SK-N-SH (cell line): ENCODE data around the gene SLC7A1. TPM values are rescaled to one million over a fixed set of nuclear protein-coding genes. Genes with fewer than 3 reads are reported as not detected.

Experiments
- CTCF ChIA-PET: fragments of 300-600, 350-600 bp; formaldehyde crosslinking; extraction: SDS; loops from one replicate; lab custom pipeline; 2021; lab: Yijun Ruan, JAX
- POLR2A ChIA-PET: fragments of 350-600 bp; sonication (Branson Sonifier 250); formaldehyde crosslinking; extraction: SDS; loops from one replicate; lab custom pipeline; 2020; ENCODE audit warnings: antibody characterized with exemption, inconsistent platforms; lab: Yijun Ruan, JAX
- DNase-seq: peaks from one replicate; pipeline ENCODE4 v3.0.0; 2012
- H2AFZ ChIP-seq: fragments of 200-600 bp; sonication (generic); 2 replicates; pipeline ENCODE4 v1.8.1; 2016; ENCODE audit warnings: antibody characterized with exemption, mild to moderate bottlenecking, low read depth
- H3F3A ChIP-seq: fragments of 200-600 bp; sonication (generic); replicated peaks from 2 replicates; pipeline ENCODE3; 2016; ENCODE audit warnings: antibody characterized with exemption, mild to moderate bottlenecking; ENCODE audit not compliant: insufficient read depth
- H3K27ac ChIP-seq, 2 experiments: fragments of 200-500 bp in 1 of 2; fragments of 200-600 bp in 1 of 2; sonication (Bioruptor generic) in 1 of 2; sonication (generic), shearing (Covaris generic) in 1 of 2; 2 replicates each; pipeline versions ENCODE4 v1.5.1 to v1.6.1; 2014 to 2016; ENCODE audit warnings: low read depth in 2 of 2, inconsistent platforms in 1 of 2, low read length in 1 of 2, mild to moderate bottlenecking in 1 of 2, mixed read lengths in 1 of 2
- H3K27me3 ChIP-seq: fragments of 200-600 bp; sonication (generic), shearing (Covaris generic); 2 replicates; pipeline ENCODE4 v1.6.1; 2016; ENCODE audit warnings: mixed run types; ENCODE audit not compliant: insufficient read depth
- H3K36me3 ChIP-seq, 2 experiments: fragments of 200-500 bp in 1 of 2; fragments of 200-600 bp in 1 of 2; sonication (Bioruptor generic) in 1 of 2; sonication (generic) in 1 of 2; replicated peaks in 1 of 2; 2 replicates each; pipeline versions ENCODE3 to v1.5.1; 2014 to 2016; ENCODE audit warnings: low read length in 1 of 2, mild to moderate bottlenecking in 1 of 2; ENCODE audit not compliant: insufficient read depth in 2 of 2, control insufficient read depth in 1 of 2
- H3K4me1 ChIP-seq, 2 experiments: fragments of 200-500 bp in 1 of 2; fragments of 200-600 bp in 1 of 2; sonication (Bioruptor generic) in 1 of 2; sonication (generic), shearing (Covaris generic) in 1 of 2; 2 replicates each; pipeline versions ENCODE4 v1.5.1 to v1.6.1; 2014 to 2016; ENCODE audit warnings: low read depth in 1 of 2, low read length in 1 of 2, mixed run types in 1 of 2; ENCODE audit not compliant: insufficient read depth in 2 of 2, control insufficient read depth in 1 of 2
- H3K4me2 ChIP-seq: fragments of 200-600 bp; sonication (generic), shearing (Covaris generic); 2 replicates; pipeline ENCODE4 v1.6.1; 2017; ENCODE audit warnings: mixed run types
- H3K4me3 ChIP-seq, 2 experiments: fragments of 200-500 bp in 1 of 2; fragments of 200-600 bp in 1 of 2; sonication (Bioruptor generic) in 1 of 2; sonication (generic), shearing (Covaris generic) in 1 of 2; 2 replicates each; pipeline versions ENCODE4 v1.5.1 to v1.8.1; 2014 to 2016; ENCODE audit warnings: low read depth in 2 of 2, inconsistent platforms in 1 of 2, low read length in 1 of 2, mild to moderate bottlenecking in 1 of 2, mixed read lengths in 1 of 2, moderate library complexity in 1 of 2
- H3K79me2 ChIP-seq: fragments of 200-600 bp; sonication (generic); 2 replicates; pipeline ENCODE4 v1.8.1; 2017; ENCODE audit warnings: mild to moderate bottlenecking; ENCODE audit not compliant: insufficient read depth
- H3K9ac ChIP-seq: fragments of 200-600 bp; sonication (generic); 2 replicates; pipeline ENCODE4 v1.6.1; 2017; ENCODE audit warnings: mixed run types
- H3K9me2 ChIP-seq: fragments of 200-600 bp; sonication (generic); 2 replicates; pipeline ENCODE4 v1.6.1; 2017; ENCODE audit warnings: mixed run types
- H3K9me3 ChIP-seq: fragments of 200-600 bp; sonication (generic); 2 replicates; pipeline ENCODE4 v1.6.1; 2017; ENCODE audit warnings: mixed run types, mild to moderate bottlenecking, moderate library complexity
- H4K20me1 ChIP-seq: fragments of 200-600 bp; sonication (generic); 2 replicates; pipeline ENCODE4 v1.6.1; 2017; ENCODE audit warnings: mild to moderate bottlenecking, mixed run types; ENCODE audit not compliant: insufficient read depth
- CHD2 ChIP-seq: fragments of 150-350 bp; IDR thresholded peaks from 2 replicates; pipeline ENCODE4 v1.6.1; 2018; ENCODE audit warnings: low read length; ENCODE audit not compliant: partially characterized antibody
- ELF1 ChIP-seq: IDR thresholded peaks from 2 replicates; pipeline ENCODE4 v1.4.0; 2012
- EP300 ChIP-seq, 2 experiments: IDR thresholded peaks; 2 replicates each; pipeline versions ENCODE4 v1.4.0 to v1.6.1; 2012; ENCODE audit warnings: borderline replicate concordance in 1 of 2, low read depth in 1 of 2, low read length in 1 of 2
- FOSL2 ChIP-seq: IDR thresholded peaks from 2 replicates; pipeline ENCODE4 v1.4.0; 2012; ENCODE audit warnings: low read depth, mild to moderate bottlenecking, moderate library complexity, borderline replicate concordance
- FOXJ3 ChIP-seq: sonication (generic); formaldehyde crosslinking; IDR thresholded peaks from 2 replicates; pipeline ENCODE4 v1.5.1; 2020; ENCODE audit warnings: mild to moderate bottlenecking, missing genetic modification reagents
- FOXM1 ChIP-seq: IDR thresholded peaks from 2 replicates; pipeline ENCODE4 v1.4.0; 2012; ENCODE audit warnings: low read depth, mild to moderate bottlenecking
- GATA2 ChIP-seq: sonication (generic); formaldehyde crosslinking; IDR thresholded peaks from 2 replicates; pipeline ENCODE4 v1.5.0; 2020; ENCODE audit warnings: mild to moderate bottlenecking, missing genetic modification reagents
- JUND ChIP-seq: IDR thresholded peaks from 2 replicates; pipeline ENCODE4 v1.4.0; 2012
- MXI1 ChIP-seq: IDR thresholded peaks from 2 replicates; pipeline ENCODE4 v1.6.1; 2012; ENCODE audit warnings: mild to moderate bottlenecking, low read depth, low read length, improper control_type of control experiment
- POLR2AphosphoS5 ChIP-seq: IDR thresholded peaks from 2 replicates; pipeline ENCODE4 v1.6.1; 2012; ENCODE audit warnings: low read depth, low read length
- RAD21 ChIP-seq: IDR thresholded peaks from 2 replicates; pipeline ENCODE4 v1.6.1; 2012; ENCODE audit warnings: mild to moderate bottlenecking, low read length
- RFX5 ChIP-seq: IDR thresholded peaks from 2 replicates; pipeline ENCODE4 v1.6.1; 2012; ENCODE audit warnings: mild to moderate bottlenecking, improper control_type of control experiment, low read length
- RXRA ChIP-seq: IDR thresholded peaks from 2 replicates; pipeline ENCODE4 v1.4.0; 2012; ENCODE audit warnings: low read depth, mild to moderate bottlenecking, borderline replicate concordance
- SIN3A ChIP-seq: IDR thresholded peaks from 2 replicates; pipeline ENCODE4 v1.6.1; 2012; ENCODE audit warnings: low read depth, mild to moderate bottlenecking, low read length, moderate library complexity, borderline replicate concordance
- SMC3 ChIP-seq: IDR thresholded peaks from 2 replicates; pipeline ENCODE4 v1.6.1; 2012; ENCODE audit warnings: low read depth, low read length, improper control_type of control experiment
- TCF12 ChIP-seq: IDR thresholded peaks from 2 replicates; pipeline ENCODE4 v1.4.0; 2012
- TEAD4 ChIP-seq: IDR thresholded peaks from 2 replicates; pipeline ENCODE4 v1.4.0; 2012; ENCODE audit warnings: mild to moderate bottlenecking, borderline replicate concordance; ENCODE audit not compliant: insufficient read depth
- WGBS: methylation state at CpG from one replicate; pipeline ENCODE4 v1.1.6; 2017; ENCODE audit warnings: low lambda C conversion rate; 5-methylcytosine and 5-hydroxymethylcytosine counted together
- polyA plus RNA-seq, 3 experiments: library from polyadenylated mRNA; depleted of rRNA; stranded (reverse); fragments of >200 nt; gene quantifications; 2 replicates each; pipeline ENCODE4 v1.2.3, GENCODE V29; 2012
- TF ChIP-seq, protein P1 (sequence below): IDR thresholded peaks from 2 replicates; pipeline ENCODE4 v1.4.0; 2012; ENCODE audit warnings: low read depth, borderline replicate concordance
- TF ChIP-seq, protein P2 (sequence below): IDR thresholded peaks from 2 replicates; pipeline ENCODE4 v1.4.0; 2012; ENCODE audit warnings: low read depth, borderline replicate concordance
- TF ChIP-seq, protein P3 (sequence below): fragments of 150-350 bp; IDR thresholded peaks from 2 replicates; pipeline ENCODE4 v1.6.1; 2017; ENCODE audit warnings: antibody characterized with exemption, low read length, low read depth, borderline replicate concordance

SLC7A1 gene
- polyA plus RNA-seq, 1 of the 3 experiments (the other 2 are of a cell fraction), result 14.0 TPM

DNA sequence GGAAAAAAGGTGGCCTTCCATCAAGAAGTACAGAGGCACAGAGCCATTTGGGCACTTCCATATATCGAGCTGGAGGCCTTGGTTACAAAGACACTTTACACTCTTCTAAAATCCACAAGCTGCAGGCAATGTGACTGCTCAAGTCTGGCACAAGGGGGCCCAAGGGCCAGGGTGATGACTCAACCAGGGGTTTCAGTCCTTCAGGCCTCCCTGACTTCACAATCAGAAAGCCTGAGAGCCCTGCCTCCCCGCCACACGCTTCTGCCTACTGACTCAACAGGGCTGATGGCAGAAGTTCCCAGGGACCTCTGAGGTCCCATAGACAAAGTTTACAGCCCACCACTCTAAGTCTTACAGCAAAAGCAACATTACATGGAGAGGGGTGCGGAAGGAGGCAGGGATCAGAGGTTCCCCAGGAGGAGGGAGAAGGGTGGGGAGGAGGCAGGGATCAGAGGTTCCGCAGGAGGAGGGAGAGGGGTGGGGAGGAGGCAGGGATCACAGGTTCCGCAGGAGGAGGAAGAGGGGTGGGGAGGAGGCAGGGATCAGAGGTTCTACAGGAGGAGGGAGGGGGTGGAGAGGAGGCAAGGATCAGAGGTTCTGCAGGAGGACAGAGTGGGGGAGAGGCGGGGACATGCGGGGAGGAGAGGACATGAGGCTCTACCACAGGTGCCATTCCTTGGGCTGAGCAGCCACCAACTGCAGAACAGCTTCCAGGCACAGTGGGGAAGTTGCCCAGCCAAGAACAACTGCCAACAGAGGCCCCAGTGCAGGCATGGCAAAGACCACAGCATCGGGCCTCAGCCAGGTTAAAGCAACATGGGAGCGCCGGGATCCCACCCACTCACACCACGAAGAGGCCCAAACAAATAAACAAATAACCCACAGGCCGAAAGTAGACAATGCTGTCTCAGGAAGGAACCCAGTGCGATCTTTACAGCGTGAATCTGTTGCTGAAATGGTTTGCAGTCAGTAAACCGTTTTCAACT, 52.0 kb downstream of the SLC7A1 start:
- H3K9ac ChIP-seq, result no peak overlapping the region
- no peaks in the 10 kb centered on the region for H3K9me2 ChIP-seq
- DNase-seq, result no peak
- H3K36me3 ChIP-seq, result peaks cover 5 to 7% of the 10 kb centered on the region in 2 experiments
- H3K79me2 ChIP-seq, result peaks cover 96% of the 10 kb centered on the region
- peaks cover 56% of the 10 kb centered on the region for H4K20me1 ChIP-seq
- 91% methylated on average over 16 of the region's 16 CpGs for WGBS
- no peak overlapping the region for H3K27ac ChIP-seq
- ChIA-PET POLR2A (no interaction called here), CTCF (interaction anchor here (0.8 kb wide), 1 partner anchor 447 kb away, joined by 3 read pairs; no protein-coding TSS in a partner anchor)
- no peak overlapping the region for H2AFZ ChIP-seq
- H3K9me3 ChIP-seq, result no peaks in the 10 kb centered on the region
- H3K4me2 ChIP-seq, result no peak overlapping the region
- peaks cover 0 to 3% of the 10 kb centered on the region in 2 experiments; a peak in 1 of 4 replicates for H3K4me1 ChIP-seq
- H3F3A ChIP-seq, result peaks cover 3% of the 10 kb centered on the region
- TF ChIP-seq POLR2AphosphoS5 (no peak), TCF12 (no peak), FOSL2 (peak; percentile 38)
- H3K27me3 ChIP-seq, result no peaks in the 10 kb centered on the region
- no peak overlapping the region for H3K4me3 ChIP-seq

DNA sequence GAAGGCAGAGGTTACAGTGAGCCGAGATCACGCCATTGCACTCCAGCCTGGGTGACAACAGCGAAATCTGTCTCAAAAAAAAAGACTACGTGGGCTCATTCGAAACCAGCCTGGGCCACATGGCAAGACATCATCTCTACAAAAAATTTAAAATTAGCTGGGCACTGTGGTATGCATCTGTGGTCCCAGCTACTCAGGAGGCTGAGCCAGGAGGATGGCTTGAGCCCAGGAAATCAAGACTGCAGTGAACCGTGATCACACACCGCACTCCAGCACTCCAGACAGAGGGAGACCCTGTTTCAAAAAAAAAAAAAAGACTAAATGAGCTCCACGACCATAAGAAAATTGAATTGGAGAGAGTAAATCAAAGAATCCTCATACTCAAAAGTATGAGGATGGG, 53.1 kb downstream of the SLC7A1 start:
- CTCF ChIA-PET, result interaction anchor here (0.8 kb wide), 1 partner anchor 446 kb away, joined by 3 read pairs; no protein-coding TSS in a partner anchor
- Histone ChIP-seq H3K36me3 (peaks cover 0 to 7% of the 10 kb centered on the region in 2 experiments), H3K79me2 (peaks cover 94% of the 10 kb centered on the region), H3K4me2 (no peak overlapping the region), H3K9ac (no peak overlapping the region), H4K20me1 (peaks cover 55% of the 10 kb centered on the region), H2AFZ (no peak overlapping the region), H3K9me3 (no peaks in the 10 kb centered on the region), H3F3A (no peaks in the 10 kb centered on the region), H3K4me3 (no peak overlapping the region), H3K9me2 (no peaks in the 10 kb centered on the region)
- no peak for DNase-seq
- WGBS, result 92% methylated on average over 8 of the region's 8 CpGs
- TF ChIP-seq JUND, result no peak
- no peak for TF ChIP-seq MXI1
- no peak for TF ChIP-seq RAD21
- TF ChIP-seq ELF1, result no peak
- TF ChIP-seq GATA2 (CRISPR knock-in tag), result no peak
- no peak for TF ChIP-seq SMC3
- no peak for TF ChIP-seq CHD2
- TF ChIP-seq EP300 (IDR thresholded peaks at IDR 0.05; ENCODE audit: borderline replicate concordance in 1 of 2, low read depth in 1 of 2, low read length in 1 of 2), result no peak
- TF ChIP-seq SIN3A, result no peak
- TF ChIP-seq FOXM1, result no peak
- TF ChIP-seq, protein P1, sequence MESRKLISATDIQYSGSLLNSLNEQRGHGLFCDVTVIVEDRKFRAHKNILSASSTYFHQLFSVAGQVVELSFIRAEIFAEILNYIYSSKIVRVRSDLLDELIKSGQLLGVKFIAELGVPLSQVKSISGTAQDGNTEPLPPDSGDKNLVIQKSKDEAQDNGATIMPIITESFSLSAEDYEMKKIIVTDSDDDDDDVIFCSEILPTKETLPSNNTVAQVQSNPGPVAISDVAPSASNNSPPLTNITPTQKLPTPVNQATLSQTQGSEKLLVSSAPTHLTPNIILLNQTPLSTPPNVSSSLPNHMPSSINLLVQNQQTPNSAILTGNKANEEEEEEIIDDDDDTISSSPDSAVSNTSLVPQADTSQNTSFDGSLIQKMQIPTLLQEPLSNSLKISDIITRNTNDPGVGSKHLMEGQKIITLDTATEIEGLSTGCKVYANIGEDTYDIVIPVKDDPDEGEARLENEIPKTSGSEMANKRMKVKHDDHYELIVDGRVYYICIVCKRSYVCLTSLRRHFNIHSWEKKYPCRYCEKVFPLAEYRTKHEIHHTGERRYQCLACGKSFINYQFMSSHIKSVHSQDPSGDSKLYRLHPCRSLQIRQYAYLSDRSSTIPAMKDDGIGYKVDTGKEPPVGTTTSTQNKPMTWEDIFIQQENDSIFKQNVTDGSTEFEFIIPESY, result no peak
- no peak for TF ChIP-seq RFX5
- TF ChIP-seq, protein P2, sequence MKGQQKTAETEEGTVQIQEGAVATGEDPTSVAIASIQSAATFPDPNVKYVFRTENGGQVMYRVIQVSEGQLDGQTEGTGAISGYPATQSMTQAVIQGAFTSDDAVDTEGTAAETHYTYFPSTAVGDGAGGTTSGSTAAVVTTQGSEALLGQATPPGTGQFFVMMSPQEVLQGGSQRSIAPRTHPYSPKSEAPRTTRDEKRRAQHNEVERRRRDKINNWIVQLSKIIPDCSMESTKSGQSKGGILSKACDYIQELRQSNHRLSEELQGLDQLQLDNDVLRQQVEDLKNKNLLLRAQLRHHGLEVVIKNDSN, result no peak
- TF ChIP-seq FOXJ3 (CRISPR knock-in tag), result no peak
- TF ChIP-seq, protein P3, sequence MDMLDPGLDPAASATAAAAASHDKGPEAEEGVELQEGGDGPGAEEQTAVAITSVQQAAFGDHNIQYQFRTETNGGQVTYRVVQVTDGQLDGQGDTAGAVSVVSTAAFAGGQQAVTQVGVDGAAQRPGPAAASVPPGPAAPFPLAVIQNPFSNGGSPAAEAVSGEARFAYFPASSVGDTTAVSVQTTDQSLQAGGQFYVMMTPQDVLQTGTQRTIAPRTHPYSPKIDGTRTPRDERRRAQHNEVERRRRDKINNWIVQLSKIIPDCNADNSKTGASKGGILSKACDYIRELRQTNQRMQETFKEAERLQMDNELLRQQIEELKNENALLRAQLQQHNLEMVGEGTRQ, result no peak
- TF ChIP-seq RXRA, result no peak
- no peak for TF ChIP-seq TEAD4
- no peak for TF ChIP-seq TCF12
- TF ChIP-seq, all 33 proteins: peak for 0
- peaks cover 0 to 10% of the 10 kb centered on the region in 2 experiments; a peak in 1 of 4 replicates for H3K4me1 ChIP-seq
- no peak overlapping the region for H3K27ac ChIP-seq
- H3K27me3 ChIP-seq, result no peaks in the 10 kb centered on the region
- POLR2A ChIA-PET, result no interaction called here
